HG03064 (cell line): Measurements from ENCODE around the gene PSMC4.

Source experiments
- ATAC-seq: cut with Tn5 transposase; IDR thresholded peaks from one replicate; pipeline ENCODE4 v1.9.1; 2021; ENCODE audit warnings: low read depth; ENCODE audit not compliant: unreplicated experiment

PSMC4 gene

DNA sequence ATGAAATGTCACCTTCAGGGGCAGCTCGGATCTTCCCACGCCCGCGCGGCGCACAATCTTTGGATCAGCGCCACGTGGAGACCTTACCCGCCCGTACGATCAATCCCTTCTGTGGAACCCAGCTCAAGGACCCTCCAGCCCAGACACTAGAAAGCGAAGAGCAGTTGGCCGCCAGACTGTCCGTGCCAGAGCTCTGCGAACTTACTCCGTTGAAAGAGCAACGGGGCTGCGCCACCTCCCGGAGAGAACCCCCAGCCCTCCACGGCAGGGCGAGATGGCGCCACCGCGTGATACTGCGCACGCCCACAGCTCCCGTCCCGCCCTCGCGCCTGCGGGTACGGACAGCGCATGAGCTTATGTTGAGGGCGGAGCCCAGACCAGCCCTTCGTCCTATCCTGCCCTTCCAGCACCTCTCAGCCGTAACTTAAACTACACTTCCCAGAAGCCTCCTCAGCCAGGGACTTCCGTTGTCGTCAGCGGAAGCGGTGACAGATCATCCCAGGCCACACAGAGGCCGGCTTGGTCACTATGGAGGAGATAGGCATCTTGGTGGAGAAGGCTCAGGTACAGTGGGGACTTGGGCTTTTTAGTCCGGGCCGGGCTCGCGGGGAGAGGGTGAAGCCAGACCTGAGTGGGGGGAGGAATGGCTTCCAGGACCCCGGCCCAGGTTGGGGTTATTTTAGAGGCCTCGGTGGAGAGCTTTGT, at the start of gene PSMC4:
Gene PSMC4, plus strand, starts transcription at position 491 of the 705 bp plus-strand sequence. Its CDS starts 38 bp downstream, at position 529.
- peak; percentile 90 for ATAC-seq

DNA sequence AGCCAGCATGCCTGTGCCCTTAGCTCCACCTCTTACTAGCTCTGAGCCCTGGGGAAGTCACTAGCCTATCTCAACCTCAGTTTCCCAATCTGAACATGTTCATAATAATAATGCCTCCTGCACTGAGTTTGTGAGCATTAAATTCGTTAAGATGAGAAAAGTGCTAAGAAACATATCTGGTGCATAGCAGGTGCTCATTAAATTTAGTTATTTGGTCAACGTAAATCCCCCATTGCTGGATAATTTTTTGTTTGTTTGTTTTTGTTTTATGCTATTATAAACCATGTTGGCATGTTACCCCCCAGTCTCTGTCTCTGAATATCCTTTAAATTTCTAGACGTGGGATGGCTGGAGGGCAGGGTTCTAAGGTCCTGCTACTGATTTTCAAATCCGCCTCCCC, 47.1 kb upstream of the PSMC4 start:
- ATAC-seq, result no peak

DNA sequence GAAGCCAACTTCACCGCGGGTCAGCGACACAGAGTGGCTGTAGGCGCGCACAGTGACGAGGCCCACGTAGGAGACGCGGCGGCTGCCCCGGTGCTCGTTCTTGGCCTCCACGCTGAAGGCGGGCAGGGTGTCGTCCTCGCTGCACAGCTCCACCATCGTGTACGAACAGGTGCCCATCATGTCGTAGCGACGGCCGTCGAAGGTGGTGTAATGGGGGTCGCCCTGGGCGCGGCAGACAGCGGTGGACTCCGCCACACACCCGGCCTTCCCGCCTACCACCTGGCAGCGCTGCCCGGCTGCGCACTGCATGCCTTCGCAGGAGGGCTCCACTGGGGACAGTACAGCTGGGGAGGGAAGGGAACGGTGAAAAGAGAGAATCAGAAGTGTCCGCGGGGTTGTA, 46.6 kb upstream of the PSMC4 start:
- no peak for ATAC-seq

DNA sequence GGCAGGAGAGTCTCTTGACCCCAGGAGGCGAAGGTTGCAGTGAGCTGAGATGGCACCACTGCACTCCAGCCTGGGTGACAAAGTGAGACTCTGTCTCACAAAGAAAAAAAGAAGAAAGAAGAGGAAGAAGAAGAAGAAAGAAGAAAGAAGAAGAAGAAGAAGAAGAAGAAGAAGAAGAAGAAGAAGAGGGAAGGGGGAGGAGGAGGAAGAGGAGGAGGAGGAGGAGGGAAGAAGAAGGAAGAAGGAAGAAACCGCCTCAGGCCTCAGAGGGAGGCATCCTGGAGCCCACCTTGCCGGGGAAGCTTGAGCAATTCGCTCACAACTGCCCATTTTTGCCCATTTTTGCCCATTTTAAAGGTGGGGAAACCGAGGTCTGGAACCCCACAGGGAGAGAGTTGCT, 46.0 kb upstream of the PSMC4 start:
- no peak for ATAC-seq

DNA sequence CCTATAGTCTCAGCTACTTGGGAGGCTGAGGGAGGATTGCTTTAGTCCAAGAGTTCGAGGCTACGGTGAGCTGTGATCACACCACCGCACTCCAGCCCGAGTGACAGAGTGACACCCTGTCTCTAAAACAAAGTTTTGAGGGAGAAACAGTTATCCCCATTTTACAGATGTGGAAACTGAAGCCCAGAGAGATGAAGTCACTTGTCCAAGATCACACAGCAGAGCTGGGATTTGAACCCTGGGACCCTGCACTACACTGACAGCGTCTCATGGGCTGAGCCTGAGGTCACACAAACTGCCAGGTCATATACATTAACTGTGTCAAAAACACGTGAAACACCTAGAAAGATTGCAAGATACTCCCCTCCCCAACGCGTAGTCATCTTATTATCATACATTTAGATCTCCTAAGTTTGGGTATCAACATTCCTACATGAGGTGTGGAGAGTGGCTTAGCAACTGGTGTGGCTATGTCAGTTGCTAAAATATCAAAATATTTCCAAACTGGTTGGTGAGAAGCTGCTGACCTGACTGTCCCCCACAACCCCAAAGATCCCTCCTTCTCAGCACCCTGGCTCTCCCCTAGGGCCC, 44.7 kb upstream of the PSMC4 start:
- no peak for ATAC-seq

DNA sequence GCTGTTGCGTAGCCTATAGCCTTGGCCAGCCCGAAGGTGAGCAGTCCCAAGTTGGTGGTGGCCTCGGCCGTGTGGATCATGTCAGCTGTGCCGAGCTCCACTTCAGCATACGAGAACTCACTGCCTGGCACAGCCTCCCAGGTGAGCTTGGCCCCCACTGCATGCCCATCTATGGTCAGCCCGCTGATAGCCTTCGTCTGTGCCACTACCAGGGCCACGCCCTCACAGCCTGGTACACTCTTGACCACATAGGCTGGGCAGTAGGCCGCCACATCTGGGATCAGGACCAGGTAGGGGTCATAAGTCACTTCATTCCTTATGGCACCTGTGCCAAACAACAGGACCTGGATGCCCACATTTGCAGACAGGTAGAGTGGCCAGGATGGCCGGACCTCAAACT, 43.9 kb upstream of the PSMC4 start:
- ATAC-seq, result no peak

DNA sequence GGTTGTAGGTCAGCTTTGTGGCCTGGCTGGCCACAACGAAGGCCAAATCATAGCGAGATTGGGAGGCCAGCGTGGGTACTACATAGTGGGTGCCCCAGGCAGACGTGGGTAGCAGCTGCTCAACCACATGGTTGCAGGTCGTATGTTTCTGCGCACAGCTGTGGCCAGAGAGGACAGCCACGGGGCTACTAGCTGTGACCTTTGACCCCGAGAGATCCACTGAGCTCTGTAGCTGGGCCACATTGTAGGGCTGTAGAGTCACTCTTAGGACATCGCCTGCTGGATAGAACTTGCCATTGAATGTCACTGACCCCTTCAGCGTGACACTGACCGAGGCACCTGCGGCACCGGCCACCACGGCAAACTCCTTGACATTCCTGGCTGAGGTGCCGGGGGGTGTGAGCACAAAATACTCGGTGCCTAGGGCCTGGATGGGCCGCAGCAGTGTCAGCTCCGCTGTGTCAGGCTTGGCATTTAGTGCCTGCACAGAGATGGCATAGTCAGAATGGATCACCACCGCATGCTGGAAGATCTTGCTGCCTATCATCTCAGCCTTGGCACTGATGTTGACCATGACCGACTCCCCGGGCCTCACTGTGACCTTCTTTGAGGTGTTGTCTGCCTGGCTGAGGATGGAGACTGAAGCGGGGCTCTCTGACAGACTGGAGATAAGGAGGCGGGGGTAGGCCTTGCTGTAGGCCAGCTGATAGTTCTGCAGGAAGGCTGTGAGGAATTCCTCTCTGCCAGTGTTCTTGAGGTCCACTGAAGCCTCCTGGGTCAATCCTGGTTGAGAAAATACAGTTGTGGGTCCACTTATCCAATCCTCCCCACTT, 43.2 kb upstream of the PSMC4 start:
- no peak for ATAC-seq

DNA sequence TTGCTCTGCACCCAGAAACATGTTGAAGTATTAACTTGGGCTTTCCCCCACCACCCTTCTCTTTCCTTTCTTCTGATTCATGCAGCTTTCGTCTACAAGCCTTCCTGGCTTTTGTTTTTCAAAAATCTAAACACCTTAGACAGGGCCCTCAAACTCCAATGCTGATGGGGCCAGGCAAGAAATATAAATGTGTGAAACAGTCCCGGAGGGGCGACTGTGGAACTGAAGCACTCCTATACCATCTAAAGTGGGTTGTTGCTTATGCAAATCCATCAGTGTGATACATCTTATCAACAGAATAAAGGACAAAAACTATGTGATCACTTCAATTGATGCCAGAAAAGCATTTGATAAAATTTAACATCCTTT, 42.6 kb upstream of the PSMC4 start:
- ATAC-seq, result no peak

DNA sequence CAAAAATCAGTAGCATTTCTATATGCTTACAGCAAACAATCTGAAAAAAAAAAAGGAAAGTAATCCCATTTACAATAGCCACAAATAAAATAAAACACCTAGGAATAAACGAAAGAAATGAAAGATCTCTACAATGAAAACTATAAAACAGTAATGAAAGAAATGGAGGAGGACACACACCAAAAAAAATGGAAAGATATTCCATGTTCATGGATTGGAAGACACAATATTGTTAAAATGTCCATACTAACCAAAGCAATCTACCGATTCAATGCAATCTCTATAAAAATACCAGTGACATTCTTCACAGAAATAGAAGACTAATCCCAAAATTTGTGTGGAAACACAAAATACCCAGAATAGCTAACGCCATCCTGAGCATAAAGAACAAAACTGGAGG, 41.2 kb upstream of the PSMC4 start:
- no peak for ATAC-seq

DNA sequence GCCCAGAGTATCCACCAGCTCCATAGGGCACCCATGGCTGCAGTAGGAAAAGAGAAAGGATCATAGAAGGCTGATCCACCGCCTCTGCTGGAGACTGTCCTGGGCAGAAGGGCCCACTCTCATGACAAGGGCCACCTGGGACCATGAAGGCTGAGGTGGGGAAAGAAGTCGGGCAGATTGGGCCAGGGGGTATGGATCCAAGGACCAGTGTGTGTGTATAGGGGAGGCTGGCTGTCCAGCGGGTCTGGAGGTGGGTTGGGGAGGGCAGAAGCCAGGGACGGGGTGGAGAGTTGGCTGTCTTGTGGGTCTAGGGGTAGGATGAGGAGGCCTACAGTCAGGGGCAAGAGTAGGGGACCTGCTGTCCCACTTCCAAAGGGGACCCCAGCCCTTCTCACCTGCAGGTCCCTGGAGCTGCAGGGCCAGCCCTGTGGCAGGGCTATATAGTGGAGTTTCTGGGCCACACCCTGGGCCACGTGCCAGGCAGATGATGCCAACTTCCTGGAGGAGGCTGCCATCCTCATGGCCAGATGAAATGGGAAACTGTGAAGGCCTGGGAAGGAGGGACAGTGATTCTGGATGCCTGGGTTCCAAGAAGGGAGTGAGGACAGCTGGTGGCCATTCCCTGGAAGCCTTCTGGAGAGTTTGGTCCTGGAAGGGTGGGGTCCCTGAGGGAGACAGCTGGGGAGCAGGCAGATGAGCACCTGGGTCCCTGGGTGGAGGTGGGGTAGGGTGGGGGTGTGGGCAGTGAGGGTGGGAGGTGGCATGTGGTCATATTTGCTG, 36.2 kb upstream of the PSMC4 start, which contains the start of gene FCGBP:
Gene FCGBP, minus strand, starts transcription at position 51 of the 780 bp plus-strand sequence.
- no peak for ATAC-seq

DNA sequence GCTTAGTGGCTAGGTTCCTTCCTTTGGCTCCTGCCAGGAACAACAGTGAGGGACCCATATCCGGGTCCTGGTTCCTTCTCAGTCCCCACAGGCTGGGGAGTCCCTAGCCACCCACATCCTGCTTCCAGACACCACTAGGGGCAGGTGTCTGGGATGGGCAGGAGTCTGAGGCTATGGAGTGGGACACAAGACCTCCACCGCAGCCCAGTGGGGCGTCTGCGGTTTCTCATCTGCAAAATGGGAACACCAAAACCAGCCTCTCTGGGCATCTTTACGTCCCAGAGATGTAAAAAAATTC, 35.7 kb upstream of the PSMC4 start:
- no peak for ATAC-seq

DNA sequence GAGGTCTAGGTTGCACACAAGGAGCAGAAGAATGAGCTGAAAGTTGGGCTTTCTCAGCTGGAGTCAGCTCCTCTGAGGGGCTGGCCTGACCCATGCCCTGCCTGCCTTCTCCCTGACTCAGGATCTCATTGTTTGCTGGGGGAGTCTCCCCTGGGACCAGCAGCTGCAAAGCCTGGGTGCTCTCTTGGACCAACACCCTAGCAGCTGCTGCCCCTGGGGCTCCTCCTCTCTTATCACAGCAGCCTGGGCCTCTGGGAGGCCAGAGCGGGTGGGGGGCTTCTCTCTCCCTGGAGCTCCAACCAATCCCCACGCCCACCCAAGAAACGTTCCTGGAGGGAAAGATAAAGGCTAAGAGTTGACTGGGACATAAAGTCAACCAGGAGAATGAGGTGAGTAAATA, 34.9 kb upstream of the PSMC4 start:
- no peak for ATAC-seq

DNA sequence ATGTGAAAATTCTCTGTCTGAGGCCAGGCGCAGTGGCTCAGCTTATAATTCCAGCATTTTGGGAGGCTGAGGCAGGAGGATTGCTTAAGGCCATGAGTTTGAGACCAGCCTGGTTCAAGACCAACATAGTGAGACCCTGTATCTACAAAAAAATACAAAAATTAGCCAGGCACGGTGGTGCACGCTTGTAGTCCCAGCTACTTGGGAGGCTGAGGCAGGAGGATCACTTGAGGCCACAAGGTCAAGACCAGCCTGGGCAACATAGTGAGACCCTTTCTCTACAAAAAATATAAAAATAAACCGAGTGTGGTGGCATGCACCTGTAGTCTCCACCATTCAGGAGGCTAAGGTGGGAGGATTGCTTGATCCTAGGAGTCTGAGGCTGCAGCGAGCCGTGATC, 34.3 kb upstream of the PSMC4 start:
- ATAC-seq, result no peak

DNA sequence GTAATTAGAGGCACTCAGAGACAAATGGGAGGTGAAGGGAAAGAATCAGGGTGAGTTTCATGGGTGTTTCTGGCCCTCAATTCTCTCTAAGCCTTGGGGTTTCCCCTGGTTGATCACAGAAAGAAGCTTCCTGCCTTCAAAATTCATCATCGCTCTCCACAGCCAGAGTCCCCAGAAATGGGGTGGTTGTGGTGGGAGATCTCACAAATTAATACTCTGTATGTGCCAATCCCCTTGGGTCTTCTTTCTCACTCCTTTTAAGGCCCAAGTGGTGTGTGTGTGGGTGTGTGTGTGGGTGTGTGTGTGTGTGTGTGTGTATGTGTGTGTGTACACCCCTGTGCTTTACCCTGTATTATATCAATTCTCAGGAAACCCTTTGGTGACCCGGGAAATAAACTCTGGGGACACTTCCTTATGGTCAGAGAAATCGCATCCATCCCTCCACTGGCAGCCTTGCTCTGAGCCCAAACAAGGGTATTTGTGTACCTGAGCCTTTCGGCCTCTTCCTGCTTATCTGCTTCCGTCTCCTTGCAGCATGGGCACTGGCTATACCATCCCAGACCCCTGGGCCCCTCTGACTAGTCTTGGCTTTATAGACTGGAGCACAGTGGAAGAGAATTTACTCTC, 33.8 kb upstream of the PSMC4 start:
- no peak for ATAC-seq

DNA sequence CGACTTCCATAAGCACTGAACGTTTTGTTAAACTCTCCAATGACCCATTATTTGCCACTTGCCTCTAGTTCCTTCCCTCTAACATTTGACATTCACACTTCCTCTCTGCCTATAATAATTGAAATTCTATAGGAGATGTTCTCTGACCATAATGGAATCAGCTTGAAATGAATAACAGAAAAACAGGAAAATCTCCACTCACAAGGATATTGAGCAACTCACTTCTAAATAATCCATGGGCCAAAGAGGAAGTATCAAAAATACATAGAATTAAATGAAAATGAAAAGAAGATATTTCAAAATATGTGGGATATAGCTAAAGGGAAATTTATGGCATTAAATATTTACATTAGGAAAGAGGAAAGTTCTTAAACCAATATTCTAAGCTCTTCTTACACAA, 33.2 kb upstream of the PSMC4 start:
- no peak for ATAC-seq

DNA sequence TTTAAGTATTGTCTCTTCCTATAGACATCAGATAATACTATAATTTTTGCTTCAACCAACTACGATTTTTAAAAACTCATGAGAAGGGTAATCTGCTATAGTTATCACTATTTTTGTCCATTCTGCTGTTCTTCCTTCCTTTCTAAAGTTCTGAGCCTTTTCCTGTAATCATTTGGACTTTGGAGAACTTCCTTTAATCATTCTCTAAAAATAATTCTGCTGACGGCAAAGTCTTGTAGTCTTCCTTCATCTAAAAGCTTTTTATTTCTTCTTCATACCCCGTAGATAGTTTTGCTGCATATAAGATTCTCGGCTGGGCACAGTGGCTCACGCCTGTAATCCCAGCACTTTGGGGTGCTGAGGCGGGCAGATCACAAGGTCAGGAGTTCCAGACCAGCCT, 31.4 kb upstream of the PSMC4 start:
- no peak for ATAC-seq

DNA sequence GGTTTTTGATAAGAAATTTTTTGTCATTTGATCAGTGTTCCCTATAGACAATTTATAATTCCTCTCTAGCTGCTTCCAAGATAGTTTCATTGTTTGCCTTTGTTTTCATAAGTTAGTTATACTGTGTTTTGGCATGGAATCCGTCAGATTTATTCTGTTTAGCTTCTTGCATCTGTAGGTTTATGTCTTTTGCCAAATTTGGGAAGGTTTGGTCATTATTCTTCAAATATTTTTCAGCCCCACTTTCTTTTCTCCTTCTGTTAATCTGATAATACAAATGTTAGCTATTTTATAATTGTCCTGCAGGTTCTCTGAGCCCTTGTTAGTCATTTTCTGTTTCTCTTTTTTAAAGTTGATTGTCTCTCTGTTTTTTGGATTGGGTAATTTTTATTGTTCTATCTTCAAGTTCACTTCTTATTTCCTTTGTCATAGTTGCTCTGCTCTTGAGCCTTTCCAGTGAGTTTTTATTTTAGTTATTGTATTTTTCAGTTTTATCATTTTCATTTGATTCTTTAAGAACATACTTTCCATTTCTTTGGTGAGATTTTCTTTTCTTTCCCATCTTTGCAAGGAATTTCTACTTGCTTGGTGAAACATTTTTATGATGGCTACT, 30.6 kb upstream of the PSMC4 start:
- ATAC-seq, result no peak

DNA sequence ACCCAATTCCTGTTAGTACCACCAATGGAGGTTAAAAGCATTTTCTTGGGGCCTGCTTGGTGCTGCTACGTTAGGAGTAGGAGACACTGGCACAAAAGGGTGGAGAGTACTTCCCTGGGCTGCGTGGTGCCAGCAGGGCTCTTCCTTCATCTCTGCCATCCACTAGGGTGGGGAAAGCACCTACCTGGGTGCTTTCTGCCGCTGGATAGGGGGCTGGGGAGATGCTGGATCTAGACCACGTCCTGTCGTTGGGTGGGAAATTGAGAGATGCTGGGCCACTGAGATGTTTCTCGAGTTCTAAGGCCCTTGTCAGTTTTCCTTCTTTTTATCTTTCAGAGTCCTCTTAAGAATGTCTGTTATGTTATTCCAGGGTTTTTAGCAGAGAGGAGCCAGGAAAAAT, 29.8 kb upstream of the PSMC4 start:
- no peak for ATAC-seq

DNA sequence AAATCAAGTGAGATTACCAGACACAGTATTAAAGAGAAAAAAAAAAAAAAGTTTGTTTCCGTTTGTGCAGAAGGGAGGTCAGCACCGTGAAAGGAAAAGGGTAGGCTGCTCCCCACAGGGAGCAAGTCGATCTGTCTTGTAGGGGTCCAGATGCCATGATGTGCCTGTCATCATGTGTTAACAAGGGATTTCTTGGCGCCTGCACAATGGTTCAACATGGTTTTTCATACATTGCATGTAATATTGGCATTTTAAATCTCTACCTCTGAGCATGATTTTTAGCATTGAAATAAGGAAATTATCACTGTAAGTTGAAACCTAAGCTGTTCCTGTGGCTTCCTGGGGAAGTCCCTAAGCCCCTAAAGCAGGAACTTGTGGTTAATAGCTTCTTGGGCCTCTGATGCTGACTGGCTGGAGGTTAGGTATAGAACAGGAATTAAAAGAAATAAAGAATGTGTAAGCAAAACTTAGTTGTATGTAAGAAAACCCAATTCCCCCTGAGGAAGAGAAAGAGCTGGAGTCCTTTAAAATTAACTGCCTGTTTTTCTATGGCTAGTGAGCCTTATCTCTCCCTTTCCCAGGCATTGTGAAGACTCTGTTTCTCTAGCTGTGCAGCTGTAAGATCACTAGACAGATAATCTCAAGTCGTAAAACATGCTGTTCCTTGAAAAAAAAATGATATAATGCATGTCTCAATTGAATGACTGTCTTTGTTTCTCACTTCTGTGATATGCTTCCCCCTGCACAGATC, 29.2 kb upstream of the PSMC4 start:
- ATAC-seq, result peak; percentile 54

DNA sequence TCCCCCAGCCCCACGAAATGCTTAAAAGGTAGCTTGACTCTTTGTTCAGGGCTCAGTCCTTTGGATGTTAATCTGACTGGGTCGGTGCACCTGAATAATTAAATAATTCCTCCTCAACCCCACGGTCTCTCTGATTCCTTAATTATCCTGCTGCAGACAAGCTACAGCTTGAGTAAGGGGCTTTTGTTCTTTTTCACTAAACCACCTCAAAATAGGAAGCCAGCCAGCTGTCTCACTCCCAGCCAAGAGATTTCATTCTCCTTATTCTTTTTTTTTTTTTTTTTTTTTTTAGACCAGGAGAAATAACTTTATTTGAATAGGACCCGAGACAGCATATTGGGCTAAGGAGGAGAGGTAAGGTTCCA, 28.6 kb upstream of the PSMC4 start:
- ATAC-seq, result no peak
